PFSK-1 (cell line): ENCODE results near the gene PUDP.

Source experiments
- POLR2AphosphoS5 ChIP-seq: IDR thresholded peaks from 2 replicates; pipeline ENCODE4 v1.6.1; 2012; ENCODE audit warnings: low read depth, mild to moderate bottlenecking, control low read depth, low read length, moderate library complexity
- REST ChIP-seq, 2 experiments: IDR thresholded peaks; 2 replicates each; pipeline versions ENCODE4 v1.6.1 to v1.8.0; 2011 to 2012; ENCODE audit warnings: low read depth in 2 of 2, low read length in 2 of 2, control low read depth in 1 of 2, inconsistent platforms in 1 of 2, mild to moderate bottlenecking in 1 of 2, moderate library complexity in 1 of 2; ENCODE audit not compliant: insufficient read depth in 1 of 2
- SIN3A ChIP-seq: IDR thresholded peaks from 2 replicates; pipeline ENCODE4 v1.6.1; 2012; ENCODE audit warnings: mild to moderate bottlenecking, low read length, moderate library complexity, borderline replicate concordance; ENCODE audit not compliant: insufficient read depth
- TAF1 ChIP-seq: IDR thresholded peaks from 2 replicates; pipeline ENCODE4 v1.6.1; 2012; ENCODE audit warnings: low read length, control low read depth, borderline replicate concordance; ENCODE audit not compliant: insufficient read depth

GRCh38 chrX:7159149-7159861, 11.4 kb upstream of the PUDP start:
- TF ChIP-seq TAF1 = no peak
- TF ChIP-seq POLR2AphosphoS5 = no peak
- no peak for TF ChIP-seq SIN3A
- no peak for TF ChIP-seq REST (IDR thresholded peaks at IDR 0.05; ENCODE audit: insufficient read depth in 1 of 2, low read depth in 2 of 2, low read length in 2 of 2)
